Gastrocnemius medialis (tissue), 4 donors: ENCODE measurements around the gene SEC11A.

Experiments
- CTCF ChIP-seq, 5 experiments: fragments of 450-650 bp in 3 of 5; fragments of 200-600 bp in 2 of 5; sonication (generic) in 2 of 5; IDR thresholded peaks in 4 of 5; conservative IDR thresholded peaks in 1 of 5; 1 replicate in 4 of 5; 2 replicates in 1 of 5; pipeline ENCODE4 v1.5.1; 2016 to 2019; ENCODE audit warnings: antibody characterized with exemption in 5 of 5, mild to moderate bottlenecking in 3 of 5, moderate library complexity in 3 of 5
- POLR2A ChIP-seq, 2 donors: fragments of 450-650 bp; IDR thresholded peaks; one replicate each; pipeline ENCODE4 v1.6.1; 2017; ENCODE audit warnings: antibody characterized with exemption in 2 of 2, mild to moderate bottlenecking in 2 of 2, moderate library complexity in 2 of 2

GRCh38 chr15:84671211-84671610 is 44.7 kb downstream of the SEC11A start:
- TF ChIP-seq CTCF (IDR thresholded peaks at IDR 0.05 in 4 of 5, conservative IDR thresholded peaks at IDR 0.05 in 1 of 5) (no peak), POLR2A (IDR thresholded peaks at IDR 0.05) (no peak)
